HepG2 (cell line): ENCODE results near the gene PTPRO. TPM values are rescaled to one million over a fixed set of nuclear protein-coding genes. Genes with fewer than 3 reads are reported as not detected.

Experiments used
- FOSL1 ChIP-seq: sonication (generic); formaldehyde crosslinking; IDR thresholded peaks from 2 replicates; pipeline ENCODE4 v1.9.0; 2021; ENCODE audit warnings: missing genetic modification reagents, borderline replicate concordance
- FOXK2 ChIP-seq: fragments of 450-650 bp; IDR thresholded peaks from 2 replicates; pipeline ENCODE4 v1.6.1; 2016
- NR2F2 ChIP-seq: IDR thresholded peaks from 2 replicates; pipeline ENCODE4 v1.6.1; 2012; ENCODE audit warnings: low read depth, inconsistent platforms, borderline replicate concordance
- PAXIP1 ChIP-seq: sonication (generic); formaldehyde crosslinking; conservative IDR thresholded peaks from 2 replicates; pipeline ENCODE4 v1.4.0; 2020; ENCODE audit warnings: mild to moderate bottlenecking, missing genetic modification reagents, moderate library complexity
- PRDM10 ChIP-seq: sonication (generic); formaldehyde crosslinking; IDR thresholded peaks from 2 replicates; pipeline ENCODE4 v1.4.0; 2020; ENCODE audit warnings: low read depth, missing genetic modification reagents
- SETDB1 ChIP-seq: sonication (generic); formaldehyde crosslinking; IDR thresholded peaks from 2 replicates; pipeline ENCODE4 v1.5.1; 2020; ENCODE audit warnings: missing genetic modification reagents, mild to moderate bottlenecking, borderline replicate concordance
- SMYD3 ChIP-seq: sonication (generic); formaldehyde crosslinking; IDR thresholded peaks from 2 replicates; pipeline ENCODE4 v1.8.1; 2023; ENCODE audit warnings: mild to moderate bottlenecking, missing genetic modification reagents
- TOE1 ChIP-seq: sonication (generic); formaldehyde crosslinking; IDR thresholded peaks from 2 replicates; pipeline ENCODE4 v1.4.0; 2020; ENCODE audit warnings: mild to moderate bottlenecking, missing genetic modification reagents
- ZBTB7A ChIP-seq: sonication (generic); formaldehyde crosslinking; IDR thresholded peaks from 2 replicates; pipeline ENCODE4 v1.8.0; 2022; ENCODE audit warnings: mild to moderate bottlenecking, missing genetic modification reagents
- ZNF260 ChIP-seq: sonication (generic); formaldehyde crosslinking; IDR thresholded peaks from 2 replicates; pipeline ENCODE4 v1.4.0; 2020; ENCODE audit warnings: missing genetic modification reagents, low read depth, mild to moderate bottlenecking, borderline replicate concordance
- ZNF33B ChIP-seq: sonication (generic); formaldehyde crosslinking; IDR thresholded peaks from 2 replicates; pipeline ENCODE4 v1.5.1; 2020; ENCODE audit warnings: mild to moderate bottlenecking, missing genetic modification reagents
- polyA plus RNA-seq, 8 experiments: library from polyadenylated mRNA; depleted of rRNA in 3 of 8; stranded (reverse) in 7 of 8; unstranded in 1 of 8; fragments of >200 nt; fragmentation: Illumina TruSeq in 4 of 8; extraction: Trizol in 4 of 8; gene quantifications; 2 replicates each; pipeline versions ENCODE4 v1.2.1 to v1.2.3, GENCODE V29; 2011 to 2016; ENCODE audit warnings: low read depth in 4 of 8, missing spikeins in 1 of 8, mixed read lengths in 1 of 8; ENCODE audit not compliant: insufficient read depth in 1 of 8
- total RNA-seq, 5 experiments: library from RNA; depleted of rRNA; stranded (reverse); fragments of >200 nt; fragmentation: Illumina TruSeq; extraction: Trizol; gene quantifications; 2 replicates each; pipeline ENCODE4 v1.2.3, GENCODE V29; 2016; ENCODE audit warnings: low read depth in 1 of 5
- TF ChIP-seq, protein P1 (sequence below): sonication (generic); formaldehyde crosslinking; IDR thresholded peaks from 2 replicates; pipeline ENCODE4 v1.9.0; 2021; ENCODE audit warnings: missing genetic modification reagents, mild to moderate bottlenecking, borderline replicate concordance

Gene PTPRO
- total and polyA plus RNA-seq, 2 of the 13 experiments (the other 11 are each of a cell fraction or from before 2014, with no cell fraction given), result 0.04 TPM; not detected in 1

DNA sequence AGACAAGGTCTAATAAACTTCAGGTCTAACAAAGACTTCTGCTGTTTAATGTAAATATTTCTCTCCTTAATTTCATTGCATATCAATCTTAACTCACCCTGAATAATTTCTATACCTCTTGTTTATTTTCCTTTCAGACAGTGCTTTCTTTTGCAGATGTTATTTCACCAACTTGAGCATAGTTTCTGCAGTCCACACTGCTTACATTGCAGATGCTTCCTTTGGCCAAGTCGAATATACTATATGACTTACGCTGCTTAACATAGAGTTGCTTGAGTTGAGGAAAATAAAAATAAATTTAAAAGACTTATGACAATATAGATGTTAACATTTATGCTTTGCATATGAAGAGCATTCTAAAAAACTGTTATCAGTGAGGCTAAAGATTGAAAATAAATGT lies 217.7 kb downstream of the PTPRO start (continued):
- no peak for TF ChIP-seq PRDM10 (CRISPR knock-in tag)
- TF ChIP-seq TOE1 (CRISPR knock-in tag), result no peak
- TF ChIP-seq NR2F2, result no peak
- TF ChIP-seq, protein P1, sequence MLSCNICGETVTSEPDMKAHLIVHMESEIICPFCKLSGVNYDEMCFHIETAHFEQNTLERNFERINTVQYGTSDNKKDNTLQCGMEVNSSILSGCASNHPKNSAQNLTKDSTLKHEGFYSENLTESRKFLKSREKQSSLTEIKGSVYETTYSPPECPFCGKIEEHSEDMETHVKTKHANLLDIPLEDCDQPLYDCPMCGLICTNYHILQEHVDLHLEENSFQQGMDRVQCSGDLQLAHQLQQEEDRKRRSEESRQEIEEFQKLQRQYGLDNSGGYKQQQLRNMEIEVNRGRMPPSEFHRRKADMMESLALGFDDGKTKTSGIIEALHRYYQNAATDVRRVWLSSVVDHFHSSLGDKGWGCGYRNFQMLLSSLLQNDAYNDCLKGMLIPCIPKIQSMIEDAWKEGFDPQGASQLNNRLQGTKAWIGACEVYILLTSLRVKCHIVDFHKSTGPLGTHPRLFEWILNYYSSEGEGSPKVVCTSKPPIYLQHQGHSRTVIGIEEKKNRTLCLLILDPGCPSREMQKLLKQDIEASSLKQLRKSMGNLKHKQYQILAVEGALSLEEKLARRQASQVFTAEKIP (CRISPR knock-in tag), result no peak
- TF ChIP-seq ZBTB7A (CRISPR knock-in tag), result no peak
- no peak for TF ChIP-seq SMYD3
- no peak for TF ChIP-seq FOXK2
- no peak for TF ChIP-seq PAXIP1 (CRISPR knock-in tag)
- no peak for TF ChIP-seq FOSL1 (CRISPR knock-in tag)
- no peak for TF ChIP-seq SETDB1 (CRISPR knock-in tag)
- TF ChIP-seq ZNF33B (CRISPR knock-in tag), result no peak
- TF ChIP-seq ZNF260 (CRISPR knock-in tag), result no peak
- TF ChIP-seq, all 625 proteins: peak for 0
